NCI-H2081 (cell line): Measurements from ENCODE around the gene ANKRD62.
"Not testable (repeated sequence)": the region's sequence is repeated elsewhere in the genome, so short reads cannot be mapped to it uniquely, and the experiment has no call there.

Source experiments
- DNase-seq, 2 experiments: peaks; one replicate each; lab custom pipeline; 2025; lab: John Stamatoyannopoulos, UW

Gene ANKRD62

DNA sequence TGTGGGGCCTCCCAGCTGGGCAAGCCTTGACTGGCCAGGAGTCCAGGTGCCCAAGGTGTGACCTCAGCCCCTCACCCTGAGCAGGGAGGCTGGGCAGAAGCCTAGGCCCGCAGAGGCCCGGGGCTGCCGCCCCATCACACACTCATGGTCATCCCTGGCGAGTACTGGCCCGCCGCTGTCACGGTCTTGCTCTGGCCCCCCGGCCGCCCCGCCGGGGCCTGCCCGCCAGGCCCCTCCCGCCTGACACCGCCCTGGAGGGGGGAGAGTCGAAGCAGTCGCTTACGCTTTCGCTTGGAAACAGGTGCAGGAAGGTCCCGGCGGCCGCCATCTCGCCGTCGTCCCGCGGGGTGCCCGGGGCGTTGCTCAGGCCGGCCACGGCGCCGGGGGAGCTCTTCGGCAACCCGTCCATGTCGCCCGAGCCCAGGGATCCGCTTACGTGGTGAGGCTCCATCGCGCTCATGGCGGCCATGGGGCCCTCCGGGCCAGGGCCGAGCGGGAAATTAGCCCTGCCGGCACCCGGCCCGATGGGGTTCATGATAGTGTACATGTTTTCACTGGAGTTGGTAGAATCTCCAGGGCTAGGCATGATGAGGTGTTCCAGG lies 26.6 kb upstream of the ANKRD62 start:
- no peak for DNase-seq

DNA sequence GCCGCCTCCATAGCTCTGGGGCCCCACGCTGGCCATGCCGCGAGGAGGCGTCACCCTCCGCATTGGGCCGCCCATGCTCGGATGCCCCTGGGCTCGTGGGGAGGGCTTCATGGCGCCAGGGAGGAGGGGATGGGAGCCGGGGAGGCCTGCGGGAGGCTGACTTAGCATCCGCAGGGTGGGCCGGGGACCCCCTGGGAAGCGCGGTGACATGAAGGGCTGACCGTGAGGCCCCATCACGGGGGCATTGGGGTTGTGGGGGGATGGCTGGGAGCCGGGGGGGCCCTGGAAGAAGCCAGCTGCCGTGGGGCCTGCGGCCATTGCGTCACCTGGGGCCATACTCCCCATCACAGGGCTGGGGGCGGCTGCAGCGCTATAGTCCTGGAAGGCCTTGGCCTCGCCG lies 26.0 kb upstream of the ANKRD62 start:
- DNase-seq: no peak

DNA sequence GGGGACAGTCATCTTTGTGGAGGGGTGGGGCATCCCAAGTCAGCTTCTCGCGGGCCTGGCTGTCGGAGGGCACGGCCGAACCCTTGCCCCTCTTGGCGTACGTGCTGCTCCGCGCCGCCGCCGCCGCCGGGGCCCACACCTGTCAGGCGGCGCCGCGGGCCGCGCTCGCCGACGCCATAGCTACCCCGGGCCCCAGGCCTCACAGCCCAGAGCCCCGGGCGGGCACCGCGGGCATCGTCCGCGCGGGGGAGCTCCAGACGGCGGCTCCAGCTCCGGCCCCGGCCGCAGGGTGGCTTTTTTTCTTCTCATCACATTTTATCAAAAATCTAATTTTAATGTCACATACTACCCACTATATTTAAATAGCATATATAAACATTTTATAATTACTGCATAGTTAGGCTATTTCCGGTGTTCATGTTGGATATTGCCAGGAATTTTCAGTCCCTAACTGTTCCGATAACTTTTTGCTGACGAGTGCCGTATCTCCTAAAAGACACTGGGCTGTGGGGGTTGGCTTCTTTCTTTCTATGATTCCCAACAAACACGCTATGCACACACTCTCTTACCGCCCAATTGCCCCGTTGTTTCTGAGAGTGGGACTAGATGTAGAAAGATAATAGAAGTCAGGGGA lies 25.2 kb upstream of the ANKRD62 start:
- not testable (repeated sequence) for DNase-seq

DNA sequence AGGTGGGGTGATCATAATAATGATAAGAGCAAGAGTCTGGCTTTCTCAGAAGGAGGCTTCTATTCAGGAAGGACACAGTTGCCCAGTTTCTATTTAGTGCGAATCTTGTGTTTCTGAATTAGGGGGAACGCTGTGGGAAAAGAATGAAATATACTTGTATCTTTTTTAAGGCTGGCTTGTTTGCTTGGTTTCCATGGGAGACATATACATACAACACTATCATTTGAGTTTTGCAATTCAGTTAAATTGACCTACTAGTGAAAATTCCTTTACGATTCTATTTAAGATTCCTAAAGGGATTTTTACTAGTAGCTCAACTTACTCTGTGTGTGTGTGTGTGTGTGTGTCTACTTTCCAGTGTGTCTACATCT lies 24.7 kb upstream of the ANKRD62 start:
- no peak for DNase-seq

DNA sequence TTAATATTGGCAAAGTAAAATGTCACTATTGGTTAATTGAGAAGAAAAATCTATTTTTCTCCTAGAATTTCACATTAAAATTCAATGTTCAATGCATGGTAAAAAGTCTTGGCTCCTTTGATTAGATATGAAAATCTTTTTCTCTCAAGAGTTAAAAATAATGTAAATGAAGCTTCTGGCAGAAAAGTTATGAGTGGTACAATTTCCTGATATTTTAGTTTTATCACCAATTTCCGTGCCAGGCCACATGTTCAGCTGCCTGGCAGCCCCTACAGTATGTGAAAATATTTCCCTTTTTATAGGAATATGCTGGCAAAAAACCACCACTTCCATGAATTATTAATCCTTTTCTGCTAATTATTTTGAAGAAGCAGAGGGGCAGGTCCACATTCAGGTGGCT lies 22.6 kb upstream of the ANKRD62 start:
- not testable (repeated sequence) for DNase-seq

DNA sequence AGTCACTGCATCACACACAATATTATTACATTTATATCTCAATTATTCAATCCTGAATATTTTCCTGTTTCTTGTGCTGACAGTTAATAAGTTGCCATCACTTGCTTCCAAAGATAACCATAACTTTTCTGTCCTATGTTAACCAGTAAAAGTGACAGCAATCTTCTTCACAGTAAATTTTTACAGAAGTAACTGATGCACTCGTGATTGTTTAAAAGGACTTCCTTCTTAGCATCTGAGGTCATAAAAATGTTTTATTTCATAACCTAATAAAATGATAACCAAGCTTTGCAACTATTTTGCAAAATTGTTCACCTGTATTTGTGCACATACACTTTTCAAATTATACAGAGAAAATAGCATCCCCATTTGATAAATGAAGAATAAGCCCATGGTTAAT lies 20.6 kb upstream of the ANKRD62 start:
- no peak for DNase-seq

DNA sequence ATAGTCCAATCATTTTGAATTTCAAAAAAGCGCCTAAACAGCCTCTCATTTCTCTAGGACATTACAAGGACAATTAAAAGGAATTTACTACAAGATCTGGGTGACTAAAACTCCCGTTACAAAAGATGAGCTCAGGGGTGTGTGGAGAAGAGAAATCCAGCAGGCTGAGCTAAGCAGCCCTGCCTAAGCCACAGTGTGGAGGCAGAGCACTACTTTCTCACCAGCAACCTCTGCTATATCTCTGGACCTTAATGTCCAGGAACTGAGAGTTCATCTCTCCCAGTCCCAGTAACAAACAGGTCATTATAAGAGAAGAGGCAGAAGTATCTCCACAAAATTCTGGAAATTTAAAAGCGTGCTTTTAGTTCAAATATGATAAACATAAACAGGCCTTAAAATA lies 18.9 kb upstream of the ANKRD62 start:
- peak in 1 of 2 experiments; percentile 50 for DNase-seq

DNA sequence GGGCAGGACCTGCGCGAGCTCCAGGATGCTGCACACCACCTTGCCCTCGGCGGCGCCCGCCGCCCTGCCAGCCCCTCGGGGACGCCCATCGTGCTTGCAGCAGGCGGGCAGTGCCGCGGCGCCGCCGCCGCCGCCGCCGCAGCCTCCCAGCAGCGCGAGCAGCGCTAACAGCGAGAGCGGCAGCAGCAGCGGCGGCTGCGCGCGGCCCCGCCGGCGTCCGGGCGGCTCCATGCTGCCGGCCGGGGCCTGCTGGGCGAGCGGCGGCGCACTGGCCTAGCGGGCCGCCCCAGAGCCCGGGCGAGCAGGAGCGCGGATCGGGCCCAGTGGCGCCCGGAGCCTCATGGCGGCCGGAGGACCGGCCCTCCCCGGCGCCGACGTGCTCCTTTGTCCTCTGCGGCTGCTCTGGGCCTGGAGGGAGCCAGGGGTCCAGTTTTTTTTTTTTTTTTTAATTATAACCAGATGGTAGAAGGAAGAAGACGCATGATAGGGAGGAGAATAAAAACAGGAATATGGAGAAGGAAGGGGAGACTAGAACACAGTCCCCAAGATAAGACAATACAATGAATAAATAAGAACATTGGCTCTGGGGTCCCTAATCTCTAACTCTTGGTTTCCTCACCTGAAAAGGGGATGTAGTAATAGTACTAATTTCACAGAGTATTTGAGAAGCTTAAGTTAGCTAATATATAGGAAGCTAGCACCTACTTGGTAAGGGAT lies 17.1 kb upstream of the ANKRD62 start:
- DNase-seq: peak; percentile 29 to 54

DNA sequence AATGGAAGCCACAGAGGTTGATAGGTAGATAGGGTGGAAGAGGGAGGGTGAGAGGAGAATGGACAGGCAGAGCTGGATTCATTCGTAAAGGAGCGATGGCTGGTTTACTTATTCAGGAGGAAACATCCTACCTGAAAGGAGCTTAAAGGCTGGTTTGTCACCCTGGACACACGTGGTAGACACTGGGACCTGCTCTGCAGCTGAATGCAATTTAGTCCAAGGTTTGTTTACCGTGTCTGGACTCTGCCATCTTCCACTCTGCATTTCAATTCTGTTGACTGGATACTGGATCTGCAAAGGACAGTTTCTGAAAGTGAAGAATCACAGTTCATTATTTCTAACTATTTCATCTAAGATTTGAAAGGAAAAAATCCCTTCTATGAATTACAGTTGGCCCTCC lies 15.6 kb upstream of the ANKRD62 start:
- peak in 1 of 2 experiments; percentile 5 for DNase-seq

DNA sequence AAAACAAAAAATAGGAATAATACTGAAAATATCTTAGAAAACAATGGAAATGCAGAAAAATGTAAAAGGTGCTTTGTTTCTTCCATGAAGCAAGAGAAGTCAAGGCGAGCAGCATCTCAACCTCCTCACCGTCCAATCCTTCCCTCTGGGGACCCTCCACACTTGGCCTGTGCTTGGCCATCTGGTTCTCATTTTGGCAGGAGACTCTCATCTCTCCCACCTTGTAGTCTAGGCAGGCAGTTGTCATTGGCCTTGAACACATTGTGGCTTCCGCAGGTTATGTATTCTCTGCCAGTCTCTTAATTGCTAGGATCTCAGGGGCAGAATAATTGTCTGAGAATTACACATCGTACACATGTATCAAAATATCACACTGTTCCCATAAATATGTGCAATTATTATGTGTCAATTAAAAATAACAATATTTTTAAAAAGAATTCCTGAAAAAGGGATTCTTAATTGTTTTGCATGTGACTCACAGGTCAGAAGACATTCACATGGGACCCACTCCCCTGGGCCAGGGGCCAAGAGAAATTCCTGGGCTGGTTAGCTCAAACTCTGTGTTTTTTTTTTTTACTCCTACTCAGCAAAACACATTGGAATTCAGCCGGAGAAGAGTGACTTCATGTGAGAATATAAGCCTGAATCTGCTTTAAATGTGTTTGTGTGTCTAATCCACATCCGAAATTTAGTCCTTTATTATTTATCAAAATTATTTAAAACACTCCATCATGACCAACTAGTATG lies 14.0 kb upstream of the ANKRD62 start:
- no peak for DNase-seq

DNA sequence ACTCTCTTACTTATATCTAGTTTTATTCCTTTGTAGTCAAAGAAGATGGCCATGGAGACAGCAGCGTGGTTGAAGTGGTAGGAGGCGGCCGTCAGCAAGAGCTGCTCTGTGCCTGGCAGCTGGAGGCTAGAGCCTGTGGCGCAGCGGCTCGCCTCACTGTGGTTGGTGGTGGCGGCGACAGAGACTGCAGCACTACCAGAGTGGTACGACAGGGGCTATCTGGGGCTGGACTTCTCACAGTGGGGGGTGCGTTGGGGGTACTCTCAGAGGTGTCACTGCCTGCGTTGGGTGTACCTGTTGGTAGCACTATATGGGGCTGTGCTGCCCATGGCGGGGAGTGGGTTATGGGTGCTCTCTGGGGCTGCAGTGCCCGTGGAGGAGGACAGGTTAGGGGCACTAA lies 8.5 kb upstream of the ANKRD62 start:
- DNase-seq: no peak

DNA sequence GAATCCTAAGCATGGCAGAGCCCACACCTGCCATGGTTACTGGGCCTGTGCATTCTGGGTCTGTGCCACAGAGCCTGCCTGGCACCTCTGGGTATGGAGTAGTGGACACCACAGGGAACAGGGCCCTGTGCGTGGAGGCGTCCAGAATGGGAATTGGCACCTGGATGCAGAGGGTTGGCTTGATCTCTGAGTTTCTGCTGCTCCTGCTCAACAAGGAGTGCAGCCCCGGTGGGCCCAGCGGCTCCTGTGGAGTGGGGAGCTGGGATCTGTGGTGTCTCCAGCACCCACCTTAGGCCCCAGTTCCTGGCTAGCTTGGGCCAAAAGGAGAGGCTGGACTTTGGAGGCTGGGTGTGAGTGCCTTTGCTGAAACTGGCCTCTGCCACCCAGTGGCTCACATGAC lies 7.9 kb upstream of the ANKRD62 start:
- DNase-seq: no peak

DNA sequence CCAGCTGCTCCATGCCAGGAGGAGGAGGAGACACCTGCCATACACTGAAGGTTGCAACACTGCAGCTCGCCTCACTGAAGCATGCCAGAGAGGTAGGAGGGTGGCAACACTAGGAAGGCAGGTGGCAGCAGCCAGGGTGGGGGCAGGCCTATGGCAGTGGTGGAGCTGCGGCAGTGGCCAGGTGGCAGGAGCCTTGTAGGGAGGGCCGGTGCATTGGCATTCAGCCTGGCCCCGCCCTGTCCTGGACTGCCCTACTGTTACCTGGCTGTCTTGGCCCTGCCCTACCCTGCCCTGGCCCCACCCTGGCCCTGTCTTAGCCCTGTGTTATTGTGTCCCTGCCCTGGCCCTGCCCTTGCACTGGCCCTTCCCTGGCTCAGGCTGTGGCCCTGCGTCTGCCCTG lies 7.4 kb upstream of the ANKRD62 start:
- no peak for DNase-seq

DNA sequence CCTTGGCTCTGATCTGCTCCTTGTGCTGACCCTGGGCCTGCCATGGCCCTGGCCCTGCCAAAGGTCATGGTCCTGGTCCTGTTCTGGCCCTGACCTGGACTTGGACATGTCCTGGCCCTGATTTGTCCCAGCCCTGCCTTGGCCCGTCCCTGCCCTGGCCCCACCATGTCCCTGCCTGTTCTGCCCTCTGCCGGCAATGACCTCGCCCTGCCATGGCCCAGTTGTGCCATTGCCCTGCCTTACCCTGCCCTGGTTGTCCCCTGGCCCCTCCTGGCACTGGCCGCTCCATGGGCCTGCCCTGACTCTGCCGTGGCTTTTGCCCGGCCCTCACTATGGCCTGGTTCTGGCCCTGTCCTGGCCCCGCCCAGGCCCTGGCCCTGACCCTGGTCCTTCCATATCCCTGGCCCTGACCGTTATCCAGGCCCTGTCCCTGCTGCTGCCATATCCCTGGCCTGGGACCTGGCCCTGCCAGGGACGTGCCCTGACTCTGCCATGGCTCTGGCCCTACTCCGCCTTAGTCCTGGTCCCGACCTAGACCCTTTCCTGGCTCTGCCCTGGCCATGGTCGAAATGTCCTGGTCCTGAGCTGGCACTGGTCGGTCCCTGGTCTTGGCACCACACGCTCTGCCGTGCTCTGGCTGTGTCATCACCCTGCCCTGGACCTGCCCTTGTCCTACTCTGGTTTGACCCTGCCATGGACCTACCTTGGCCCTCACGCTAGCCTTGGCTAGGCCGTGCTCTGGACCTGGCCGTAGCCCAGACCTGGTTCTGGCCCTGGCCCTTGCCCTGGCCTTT lies 6.8 kb upstream of the ANKRD62 start:
- no peak for DNase-seq

DNA sequence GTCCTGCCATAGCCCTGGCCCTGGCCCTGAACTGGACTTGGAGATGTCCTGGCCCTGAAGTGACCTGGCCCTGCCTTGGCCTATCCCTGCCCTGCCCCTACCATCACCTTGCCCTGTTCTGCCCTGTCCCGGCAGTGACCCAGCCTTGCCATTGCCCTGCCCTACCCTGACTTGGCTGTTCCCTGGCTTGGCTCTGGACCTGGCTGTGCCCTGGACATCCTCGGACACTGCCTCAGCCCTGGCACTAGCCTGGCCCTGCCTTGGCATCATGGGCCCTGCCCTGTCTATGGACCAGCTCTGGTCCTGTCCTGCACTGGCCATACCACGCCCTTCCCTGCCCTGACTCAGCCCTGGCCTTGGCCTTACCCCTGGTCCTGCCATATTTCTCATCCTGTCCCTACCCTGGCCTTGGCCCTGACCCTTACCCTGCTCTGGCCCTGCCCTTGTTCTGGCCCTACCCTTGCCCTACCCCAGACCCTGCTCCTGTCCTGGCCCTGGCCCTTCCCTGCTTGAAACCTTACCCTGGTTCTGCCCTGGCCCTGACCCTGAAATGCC lies 6.1 kb upstream of the ANKRD62 start:
- DNase-seq: no peak

DNA sequence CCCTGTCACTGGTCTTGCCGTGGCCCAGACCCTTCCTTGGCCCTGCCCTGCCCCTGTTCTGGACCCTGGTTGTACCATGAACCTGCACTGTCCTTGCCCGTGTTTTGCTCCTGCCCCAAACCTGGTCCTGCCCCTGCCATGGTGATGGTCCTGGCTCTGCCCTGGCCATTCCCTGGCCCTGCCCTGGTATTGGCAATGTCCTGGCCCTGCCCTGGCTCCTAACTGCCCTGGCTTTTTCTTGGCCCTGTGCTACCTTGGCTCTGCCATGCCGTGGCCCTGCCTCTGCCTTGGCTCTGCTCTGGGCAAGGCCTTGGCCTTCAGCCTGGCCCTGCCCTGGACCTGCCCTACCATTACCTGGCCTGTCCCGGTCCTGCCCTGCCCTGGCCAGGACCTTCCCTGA lies 5.5 kb upstream of the ANKRD62 start:
- DNase-seq: no peak

DNA sequence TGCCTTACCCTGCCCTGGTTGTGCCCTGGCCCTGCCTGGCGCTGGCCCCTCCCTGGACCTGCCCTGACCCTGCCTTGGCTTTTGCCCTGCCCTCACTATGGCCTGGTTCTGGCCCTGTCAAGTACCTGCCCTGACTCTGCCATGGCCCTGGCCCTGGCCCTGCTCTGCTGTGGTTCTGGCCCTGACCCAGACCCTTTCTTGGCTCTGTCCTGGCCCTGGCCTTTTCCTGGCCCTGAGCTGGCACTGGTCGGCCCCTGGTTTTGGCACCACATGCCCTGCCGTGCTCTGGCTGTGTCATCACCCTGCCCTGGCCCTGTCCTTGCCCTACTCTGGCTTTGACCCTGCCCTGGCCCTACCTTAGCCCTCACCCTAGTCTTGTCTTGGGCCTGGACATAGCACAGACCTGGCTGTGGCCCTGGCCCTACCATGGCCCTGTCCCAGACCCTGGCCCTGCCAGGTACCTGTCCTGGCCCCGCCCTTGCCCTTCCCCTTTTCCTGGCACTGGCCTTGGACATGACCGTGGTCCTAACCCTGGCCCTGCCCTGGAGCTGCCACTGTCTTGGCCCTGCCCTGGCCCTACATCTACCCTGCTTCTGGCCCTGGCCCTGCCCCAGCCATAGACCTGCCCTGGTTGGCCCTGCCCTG lies 4.8 kb upstream of the ANKRD62 start:
- no peak for DNase-seq

DNA sequence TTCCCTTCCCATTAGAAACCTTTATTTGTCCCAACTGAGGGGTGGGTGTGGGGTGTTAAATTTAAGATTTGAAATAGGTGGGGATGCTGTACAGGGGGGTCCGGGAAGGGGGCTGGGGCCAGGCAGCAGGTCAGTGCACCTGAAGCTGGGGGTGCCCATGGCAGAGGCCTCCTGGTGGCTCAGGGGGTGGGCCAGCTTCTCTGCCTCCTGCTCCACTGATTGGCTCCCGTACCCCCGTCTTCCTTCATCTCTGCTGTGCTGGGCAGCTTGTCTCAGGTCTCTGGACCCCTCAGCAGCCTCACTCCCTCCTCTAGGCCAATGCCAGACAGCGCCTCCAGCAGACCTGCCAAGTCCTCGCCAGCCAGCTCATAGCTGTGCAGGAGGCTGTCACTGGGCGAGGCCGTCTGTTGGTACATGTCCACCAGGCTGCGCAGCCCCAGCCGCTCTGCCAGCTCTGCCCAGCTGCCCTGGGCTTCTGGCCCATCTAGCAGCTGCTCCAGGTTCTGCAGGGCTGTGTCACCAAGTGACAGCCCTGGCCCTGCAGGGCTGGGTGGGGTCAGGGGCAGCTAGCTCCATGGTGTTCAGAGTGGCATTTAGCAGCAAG lies 2.0 kb upstream of the ANKRD62 start:
- DNase-seq: no peak

DNA sequence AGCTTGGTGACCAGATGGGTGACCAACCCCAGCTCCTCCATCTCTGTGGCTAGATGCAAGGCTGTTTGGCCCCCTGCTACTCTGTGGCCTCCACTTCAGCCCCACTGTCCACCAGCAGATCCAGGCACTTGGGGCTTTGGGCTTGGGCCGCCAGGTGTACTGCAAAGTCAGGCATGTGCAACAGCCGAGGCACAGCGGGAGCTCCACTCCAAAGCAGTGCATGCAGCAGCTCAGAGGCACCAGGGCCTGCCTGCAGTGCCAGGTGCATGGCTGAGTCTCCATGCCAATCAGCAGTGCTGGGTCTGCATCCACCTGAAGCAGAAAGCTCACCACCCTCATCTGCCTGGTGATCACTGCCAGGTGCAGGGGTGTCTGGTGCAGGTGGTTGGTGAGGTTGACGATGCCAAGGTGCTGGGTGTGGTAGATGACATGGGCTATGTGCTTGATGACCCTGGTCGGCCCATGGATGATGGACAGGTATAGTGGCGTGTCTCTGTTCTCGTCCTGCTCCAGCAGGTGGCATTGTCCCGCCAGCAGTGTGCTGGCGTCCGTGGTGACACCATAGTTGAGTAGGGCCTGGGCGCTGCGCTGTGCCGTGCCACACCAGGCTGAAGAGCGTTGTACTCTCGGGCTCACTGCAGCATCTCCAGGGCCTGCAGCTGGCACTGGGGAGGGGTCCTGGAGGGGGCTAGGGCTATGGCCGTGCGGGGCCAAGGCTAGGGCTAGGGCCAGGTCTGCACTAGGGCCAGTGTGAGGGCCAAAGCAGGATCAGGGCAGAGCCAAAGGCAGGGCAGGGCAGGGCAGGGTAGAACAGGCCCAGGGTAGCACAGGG lies 1.0 kb upstream of the ANKRD62 start:
- DNase-seq: no peak

DNA sequence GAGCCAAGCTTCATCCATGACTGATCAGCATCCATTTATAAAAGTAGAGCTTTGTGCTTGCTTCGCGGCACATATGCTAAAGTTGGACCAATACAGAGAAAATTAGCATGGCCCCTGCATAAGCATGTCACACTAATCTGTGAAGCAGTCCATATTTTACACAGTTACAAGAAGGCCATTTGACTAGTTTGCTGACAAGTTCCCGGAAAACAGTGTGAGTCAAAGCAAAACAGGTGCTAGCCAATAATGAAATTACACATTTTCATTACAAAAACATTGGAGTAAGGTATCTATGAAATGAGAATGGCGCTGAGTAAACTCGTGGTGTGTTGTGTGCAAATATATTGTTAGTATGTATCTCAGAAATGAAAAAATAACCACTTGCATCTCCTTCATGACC lies 4.7 kb downstream of the ANKRD62 start:
- no peak for DNase-seq
